ENCODE measurements around the gene C19orf81. TPM values are rescaled to one million over a fixed set of nuclear protein-coding genes. Genes with fewer than 3 reads are reported as not detected.

Gene C19orf81
- total and polyA plus RNA-seq, 9 of the 15 experiments (the other 6 are each of a cell fraction or from before 2014, with no cell fraction given): 2.5 to 42.9 (median 33.0) TPM; not detected in 4

- TF ChIP-seq, protein P1, sequence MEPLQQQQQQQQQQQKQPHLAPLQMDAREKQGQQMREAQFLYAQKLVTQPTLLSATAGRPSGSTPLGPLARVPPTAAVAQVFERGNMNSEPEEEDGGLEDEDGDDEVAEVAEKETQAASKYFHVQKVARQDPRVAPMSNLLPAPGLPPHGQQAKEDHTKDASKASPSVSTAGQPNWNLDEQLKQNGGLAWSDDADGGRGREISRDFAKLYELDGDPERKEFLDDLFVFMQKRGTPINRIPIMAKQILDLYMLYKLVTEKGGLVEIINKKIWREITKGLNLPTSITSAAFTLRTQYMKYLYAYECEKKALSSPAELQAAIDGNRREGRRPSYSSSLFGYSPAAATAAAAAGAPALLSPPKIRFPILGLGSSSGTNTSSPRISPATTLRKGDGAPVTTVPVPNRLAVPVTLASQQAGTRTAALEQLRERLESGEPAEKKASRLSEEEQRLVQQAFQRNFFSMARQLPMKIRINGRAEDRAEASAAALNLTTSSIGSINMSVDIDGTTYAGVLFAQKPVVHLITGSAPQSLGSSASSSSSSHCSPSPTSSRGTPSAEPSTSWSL (CRISPR knock-in tag; IDR thresholded peaks at IDR 0.05; ENCODE audit: borderline replicate concordance): no peak
- TF ChIP-seq FOSL1 (tag; conservative IDR thresholded peaks at IDR 0.05) (no peak), ZNF197 (CRISPR knock-in tag; IDR thresholded peaks at IDR 0.05; ENCODE audit: low read depth) (peak; percentile 87; the same call in 1 of the 2 replicates), TARDBP (IDR thresholded peaks at IDR 0.05) (no peak), RBFOX2 (IDR thresholded peaks at IDR 0.05; ENCODE audit: low read depth, low read length) (peak; percentile 58), ZNF175 (CRISPR knock-in tag; IDR thresholded peaks at IDR 0.05; ENCODE audit: low read depth) (peak; percentile 74; the same call in 1 of the 2 replicates), MAX (CRISPR knock-in tag; IDR thresholded peaks at IDR 0.05) (no peak; the same call in 1 of the 2 replicates), SREBF2 (CRISPR knock-in tag; IDR thresholded peaks at IDR 0.05) (no peak), HMG20A (CRISPR knock-in tag; conservative IDR thresholded peaks at IDR 0.05) (no peak), ARID2 (IDR thresholded peaks at IDR 0.05) (no peak), CSDE1 (IDR thresholded peaks at IDR 0.05) (no peak), HIVEP1 (CRISPR knock-in tag; IDR thresholded peaks at IDR 0.05) (no peak), RB1 (IDR thresholded peaks at IDR 0.05; ENCODE audit: low read depth) (peak; percentile 54; the same call in 1 of the 2 replicates), TAF9B (IDR thresholded peaks at IDR 0.05; ENCODE audit: partially characterized antibody) (no peak), BDP1 (IDR thresholded peaks at IDR 0.05; ENCODE audit: insufficient read depth, insufficient read length) (no peak), NFYB (IDR thresholded peaks at IDR 0.05; ENCODE audit: extremely low read depth, insufficient read length) (no peak), SMAD1 (IDR thresholded peaks at IDR 0.05; ENCODE audit: low read depth, low read length, partially characterized antibody) (no peak), CXXC5 (CRISPR knock-in tag; IDR thresholded peaks at IDR 0.05) (peak; percentile 55), THAP7 (CRISPR knock-in tag; IDR thresholded peaks at IDR 0.05) (no peak), XRCC3 (IDR thresholded peaks at IDR 0.05) (no peak), PTBP1 (IDR thresholded peaks at IDR 0.05; ENCODE audit: low read depth, low read length) (no peak), MTA3 (IDR thresholded peaks at IDR 0.05; ENCODE audit: borderline replicate concordance) (0 out of 2 replicates have a peak, but pooled peaks have one; percentile 33), HEY1 (CRISPR knock-in tag; IDR thresholded peaks at IDR 0.05; ENCODE audit: borderline replicate concordance) (no peak), COPS2 (conservative IDR thresholded peaks at IDR 0.05) (no peak), CHD2 (IDR thresholded peaks at IDR 0.05; ENCODE audit: low read depth, low read length) (no peak)
- TF ChIP-seq, protein P2, sequence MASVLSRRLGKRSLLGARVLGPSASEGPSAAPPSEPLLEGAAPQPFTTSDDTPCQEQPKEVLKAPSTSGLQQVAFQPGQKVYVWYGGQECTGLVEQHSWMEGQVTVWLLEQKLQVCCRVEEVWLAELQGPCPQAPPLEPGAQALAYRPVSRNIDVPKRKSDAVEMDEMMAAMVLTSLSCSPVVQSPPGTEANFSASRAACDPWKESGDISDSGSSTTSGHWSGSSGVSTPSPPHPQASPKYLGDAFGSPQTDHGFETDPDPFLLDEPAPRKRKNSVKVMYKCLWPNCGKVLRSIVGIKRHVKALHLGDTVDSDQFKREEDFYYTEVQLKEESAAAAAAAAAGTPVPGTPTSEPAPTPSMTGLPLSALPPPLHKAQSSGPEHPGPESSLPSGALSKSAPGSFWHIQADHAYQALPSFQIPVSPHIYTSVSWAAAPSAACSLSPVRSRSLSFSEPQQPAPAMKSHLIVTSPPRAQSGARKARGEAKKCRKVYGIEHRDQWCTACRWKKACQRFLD (CRISPR knock-in tag; IDR thresholded peaks at IDR 0.05): peak; percentile 47; the same call in 1 of the 2 replicates
These were observed 9.8 kb upstream of the C19orf81 start, which contains the start of gene SYT3 (continued) for GRCh38 chr19:50639121-50640112.

Measured in K562 (cell line).